Bronchial epithelial cell (primary cell): ENCODE data around the gene POR. TPM values are rescaled to one million over a fixed set of nuclear protein-coding genes. Genes with fewer than 3 reads are reported as not detected.
"Not testable (repeated sequence)": the region's sequence is repeated elsewhere in the genome, so short reads cannot be mapped to it uniquely, and the experiment has no call there.

Experiments used
- DNase-seq: peaks from one replicate; pipeline ENCODE4 v3.0.0-alpha.2; 2010; ENCODE audit warnings: low read depth
- FAIRE-seq: peaks from 2 replicates; lab custom pipeline; 2011; peaks lifted over from hg19 to GRCh38; lab: Jason Lieb, UNC
- H3K27me3 ChIP-seq: 2 replicates; pipeline ENCODE4 v1.5.1; 2011; ENCODE audit warnings: low read length; ENCODE audit not compliant: control insufficient read depth, insufficient read depth
- H3K36me3 ChIP-seq: 2 replicates; pipeline ENCODE4 v1.5.1; 2011; ENCODE audit warnings: low read length; ENCODE audit not compliant: control insufficient read depth, insufficient read depth
- H3K4me3 ChIP-seq: 2 replicates; pipeline ENCODE4 v1.5.1; 2011; ENCODE audit warnings: mild to moderate bottlenecking, low read depth, low read length, control low read depth
- CTCF ChIP-seq: IDR thresholded peaks from 2 replicates; pipeline ENCODE4 v1.5.1; 2011; ENCODE audit warnings: mild to moderate bottlenecking, moderate library complexity, low read length, control low read depth, inconsistent platforms; ENCODE audit not compliant: insufficient read depth, severe bottlenecking
- total RNA-seq: library from RNA; depleted of rRNA; stranded (reverse); fragments of >200 nt; gene quantifications from 2 replicates; pipeline ENCODE4 v1.2.1, GENCODE V29; 2014

POR gene
- total RNA-seq, 1 donor from 2014 or later = 75.0 TPM

GRCh38 chr7:75900617-75901315 is 14.2 kb upstream of the POR start:
- TF ChIP-seq CTCF = no peak
- FAIRE-seq (no peak), DNase-seq (no peak)
- H3K36me3 ChIP-seq = no peaks in the 10 kb centered on the region
- no peaks in the 10 kb centered on the region for H3K27me3 ChIP-seq
- H3K4me3 ChIP-seq = no peak overlapping the region

GRCh38 chr7:75905785-75906604 is 9.0 kb upstream of the POR start:
- no peaks in the 10 kb centered on the region for H3K36me3 ChIP-seq
- TF ChIP-seq CTCF = no peak
- peak; percentile 81 for DNase-seq
- FAIRE-seq = peak; percentile 66
- H3K4me3 ChIP-seq = no peak overlapping the region
- H3K27me3 ChIP-seq = no peaks in the 10 kb centered on the region

- DNase-seq = no peak
- Histone ChIP-seq H3K4me3 (no peak overlapping the region), H3K36me3 (no peaks in the 10 kb centered on the region), H3K27me3 (no peaks in the 10 kb centered on the region)
- FAIRE-seq = no peak
- no peak for TF ChIP-seq CTCF
Observed at GRCh38 chr7:75906991-75907667, 7.8 kb upstream of the POR start.

GRCh38 chr7:75907668-75908039 is 7.3 kb upstream of the POR start:
- H3K27me3 ChIP-seq, H3K36me3 ChIP-seq, FAIRE-seq, H3K4me3 ChIP-seq, DNase-seq: not testable (repeated sequence)

GRCh38 chr7:75909521-75910132 is 5.3 kb upstream of the POR start:
- no peak for DNase-seq
- Histone ChIP-seq H3K4me3 (no peak overlapping the region), H3K27me3 (no peaks in the 10 kb centered on the region), H3K36me3 (no peaks in the 10 kb centered on the region)
- TF ChIP-seq CTCF = no peak
- FAIRE-seq = no peak

- not testable (repeated sequence) for H3K4me3 ChIP-seq, H3K36me3 ChIP-seq, FAIRE-seq, H3K27me3 ChIP-seq, DNase-seq
Observed at GRCh38 chr7:75911186-75911585, 3.8 kb upstream of the POR start.
